Skin of body (tissue), 2 donors: Measurements from ENCODE around the gene SNX19. TPM values are rescaled to one million over a fixed set of nuclear protein-coding genes. Genes with fewer than 3 reads are reported as not detected.
"Not testable (repeated sequence)": the region's sequence is repeated elsewhere in the genome, so short reads cannot be mapped to it uniquely, and the experiment has no call there.

ENCODE experiments used
- DNase-seq: peaks from one replicate; lab custom pipeline; 2025; lab: John Stamatoyannopoulos, UW
- total RNA-seq: library from RNA; depleted of rRNA; stranded (reverse); fragments of >200 nt; gene quantifications from one replicate; pipeline ENCODE4 v1.2.3, GENCODE V29; 2014

Gene SNX19, protein sequence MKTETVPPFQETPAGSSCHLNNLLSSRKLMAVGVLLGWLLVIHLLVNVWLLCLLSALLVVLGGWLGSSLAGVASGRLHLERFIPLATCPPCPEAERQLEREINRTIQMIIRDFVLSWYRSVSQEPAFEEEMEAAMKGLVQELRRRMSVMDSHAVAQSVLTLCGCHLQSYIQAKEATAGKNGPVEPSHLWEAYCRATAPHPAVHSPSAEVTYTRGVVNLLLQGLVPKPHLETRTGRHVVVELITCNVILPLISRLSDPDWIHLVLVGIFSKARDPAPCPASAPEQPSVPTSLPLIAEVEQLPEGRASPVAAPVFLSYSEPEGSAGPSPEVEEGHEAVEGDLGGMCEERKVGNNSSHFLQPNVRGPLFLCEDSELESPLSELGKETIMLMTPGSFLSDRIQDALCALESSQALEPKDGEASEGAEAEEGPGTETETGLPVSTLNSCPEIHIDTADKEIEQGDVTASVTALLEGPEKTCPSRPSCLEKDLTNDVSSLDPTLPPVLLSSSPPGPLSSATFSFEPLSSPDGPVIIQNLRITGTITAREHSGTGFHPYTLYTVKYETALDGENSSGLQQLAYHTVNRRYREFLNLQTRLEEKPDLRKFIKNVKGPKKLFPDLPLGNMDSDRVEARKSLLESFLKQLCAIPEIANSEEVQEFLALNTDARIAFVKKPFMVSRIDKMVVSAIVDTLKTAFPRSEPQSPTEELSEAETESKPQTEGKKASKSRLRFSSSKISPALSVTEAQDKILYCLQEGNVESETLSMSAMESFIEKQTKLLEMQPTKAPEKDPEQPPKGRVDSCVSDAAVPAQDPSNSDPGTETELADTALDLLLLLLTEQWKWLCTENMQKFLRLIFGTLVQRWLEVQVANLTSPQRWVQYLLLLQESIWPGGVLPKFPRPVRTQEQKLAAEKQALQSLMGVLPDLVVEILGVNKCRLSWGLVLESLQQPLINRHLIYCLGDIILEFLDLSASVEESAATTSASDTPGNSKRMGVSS
- total RNA-seq: 32.2 TPM

DNA sequence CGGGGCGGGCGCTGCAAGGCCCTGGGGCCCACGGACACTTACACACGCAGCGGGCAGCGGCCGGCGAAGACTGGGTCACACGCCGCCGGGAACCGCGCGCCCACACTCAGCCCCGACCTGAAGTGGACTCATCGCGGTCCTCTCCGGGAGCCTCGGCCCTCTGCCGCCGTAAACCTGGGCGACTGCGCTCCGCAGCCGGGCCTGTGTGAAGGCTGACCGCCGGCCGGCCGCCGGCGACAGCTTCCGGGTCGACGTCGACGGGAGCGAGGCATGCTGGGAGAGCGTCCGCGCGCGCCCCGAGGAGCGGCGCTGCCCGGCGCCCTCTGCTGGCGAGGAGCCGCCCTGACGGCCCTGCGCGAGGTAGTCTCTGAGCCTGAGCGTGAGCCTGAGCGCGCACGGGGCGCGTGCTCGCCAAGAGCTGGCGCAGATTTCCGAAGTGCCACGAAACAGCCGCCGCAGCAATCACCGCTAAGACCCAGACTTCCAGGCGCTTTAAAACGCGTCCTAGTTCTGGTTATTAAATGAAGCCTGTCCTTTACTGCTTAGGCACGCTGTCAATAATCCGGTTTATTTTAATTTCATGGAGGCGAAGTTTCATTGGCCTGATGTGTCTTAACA, at the start of gene SNX19:
TSS of gene SNX19 (minus strand) at position 242 of the 618 bp plus-strand sequence. CDS start 540 bp downstream, outside the sequence.
- DNase-seq: peak; percentile 86

DNA sequence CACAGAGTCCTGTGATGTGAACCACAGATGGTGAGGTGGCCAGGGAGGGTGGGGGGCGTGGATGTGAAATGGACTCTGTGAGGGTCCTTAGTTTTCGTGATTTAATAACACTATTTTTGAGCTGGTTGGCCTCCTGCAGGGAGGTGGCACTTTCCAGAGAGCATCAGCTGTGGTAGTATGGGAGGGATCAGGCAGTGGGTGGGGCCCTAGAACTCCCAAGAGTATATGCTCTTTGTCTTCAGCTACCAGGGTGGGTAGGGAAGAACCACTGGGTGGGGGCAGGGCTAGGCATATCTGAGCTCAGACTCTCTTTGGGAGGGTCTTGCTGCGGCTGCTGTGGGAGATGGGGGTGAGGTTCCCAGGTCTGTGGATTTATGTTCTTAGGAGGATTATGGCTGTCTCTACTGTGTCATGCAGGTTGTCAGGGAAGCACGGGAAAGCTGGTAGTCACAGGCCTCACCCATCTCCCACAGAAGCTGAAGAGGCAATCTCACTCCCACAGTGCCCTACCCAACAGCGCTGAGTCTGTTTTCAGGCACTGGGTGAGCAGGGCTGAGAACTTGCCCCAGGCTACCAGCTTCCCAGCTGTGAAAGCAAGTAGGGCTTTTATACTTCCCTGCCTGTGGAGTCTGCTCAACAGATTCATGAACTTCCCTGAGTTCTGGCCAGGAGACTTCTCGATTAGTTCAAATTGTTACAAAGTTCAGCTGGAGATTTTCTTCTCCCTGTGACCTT, 47.9 kb upstream of the SNX19 start:
- DNase-seq: no peak

DNA sequence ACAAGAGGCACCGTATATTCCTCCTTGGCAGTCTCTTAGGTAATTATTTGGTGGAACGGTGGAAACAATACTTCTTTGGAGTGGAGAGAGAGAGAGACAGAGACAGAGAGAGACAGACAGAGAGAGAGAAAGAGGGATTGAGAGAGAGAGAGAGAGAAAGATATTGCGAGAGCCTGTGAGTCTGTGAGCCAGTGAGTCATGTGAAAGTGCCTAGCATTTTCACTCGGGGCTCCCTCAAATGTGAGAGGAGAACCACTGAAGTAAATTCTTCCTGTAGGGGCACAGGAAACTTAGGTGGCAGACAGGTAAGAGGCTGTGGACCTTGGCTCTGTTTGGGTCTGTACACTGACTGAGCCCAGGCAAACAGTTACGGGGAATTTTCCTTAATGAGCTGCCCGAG, 31.6 kb upstream of the SNX19 start:
- no peak for DNase-seq

DNA sequence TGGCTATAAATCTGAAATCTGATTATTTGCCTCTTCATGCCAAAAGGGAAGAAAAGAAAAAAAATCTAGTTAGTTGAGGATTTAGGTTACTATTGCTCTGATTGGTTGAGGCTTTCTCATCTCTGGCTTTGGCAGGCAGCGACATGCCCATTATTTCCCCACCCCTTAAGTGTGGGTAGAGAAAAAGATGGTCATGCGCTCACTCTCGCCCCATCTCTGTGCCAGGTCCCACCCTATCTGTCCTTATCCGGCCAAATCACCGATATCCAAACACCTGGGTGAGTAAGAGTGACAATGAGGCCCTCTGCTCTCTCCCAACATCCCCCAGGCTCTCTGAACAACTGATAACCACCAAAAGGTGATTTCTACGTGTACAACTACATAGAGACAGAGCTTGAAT, 31.2 kb upstream of the SNX19 start:
- no peak for DNase-seq

DNA sequence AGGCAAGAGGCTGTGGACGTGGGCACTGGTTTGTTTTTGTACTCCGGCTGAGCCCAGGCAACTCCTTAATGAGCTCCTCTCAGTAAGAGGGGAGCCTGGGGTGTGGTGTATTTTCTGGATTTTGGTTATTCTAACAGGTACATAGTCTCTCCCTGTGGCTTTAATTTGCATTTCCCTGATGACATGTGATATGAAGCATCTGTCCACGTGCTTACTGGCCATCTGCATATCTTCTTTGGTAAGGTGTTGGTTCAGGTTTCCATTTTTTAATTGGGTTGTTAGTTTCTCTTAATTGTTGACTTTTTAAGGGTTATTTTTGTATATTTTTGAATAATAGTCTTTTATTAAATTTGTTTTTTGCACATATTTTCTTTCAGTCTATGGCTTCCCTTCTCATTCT, 30.8 kb upstream of the SNX19 start:
- no peak for DNase-seq

DNA sequence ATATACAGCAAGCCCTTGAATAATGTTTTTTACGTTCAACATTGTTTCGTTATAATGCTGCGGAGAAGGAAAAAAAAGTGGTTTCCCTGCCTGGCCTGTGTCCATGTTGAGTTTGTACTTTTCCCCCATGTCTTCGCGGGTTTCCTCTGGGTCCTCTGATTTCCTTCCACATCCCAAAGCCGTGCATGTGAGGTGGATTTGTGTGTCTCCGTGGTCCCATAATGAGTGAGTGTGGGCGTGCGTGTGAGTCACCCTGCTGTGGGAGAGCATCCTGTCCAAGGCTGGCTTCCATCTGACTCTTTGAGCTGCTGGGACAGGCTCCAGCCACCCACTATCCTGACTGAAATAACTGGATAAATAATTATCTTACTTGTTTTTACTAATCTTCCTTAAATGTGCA, 29.6 kb upstream of the SNX19 start:
- peak; percentile 12 for DNase-seq

DNA sequence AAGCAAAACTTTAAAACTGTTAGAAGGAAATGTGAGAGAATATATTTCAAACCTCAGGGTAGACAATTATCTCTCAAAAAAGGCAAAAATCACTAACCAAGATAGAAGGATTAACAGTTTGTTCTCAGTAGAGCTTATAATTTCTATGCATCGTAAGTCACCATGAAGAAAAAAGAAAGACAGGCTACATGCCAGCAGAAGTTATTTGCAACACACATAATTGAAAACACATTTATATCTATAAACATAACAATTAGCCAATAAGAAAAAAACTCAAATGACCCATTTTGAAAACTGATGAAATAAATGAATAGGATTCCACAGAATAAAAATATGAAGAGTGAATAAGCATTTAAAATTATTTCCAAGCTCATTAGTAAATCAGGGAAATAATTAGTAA, 24.4 kb upstream of the SNX19 start:
- DNase-seq: peak; percentile 41

DNA sequence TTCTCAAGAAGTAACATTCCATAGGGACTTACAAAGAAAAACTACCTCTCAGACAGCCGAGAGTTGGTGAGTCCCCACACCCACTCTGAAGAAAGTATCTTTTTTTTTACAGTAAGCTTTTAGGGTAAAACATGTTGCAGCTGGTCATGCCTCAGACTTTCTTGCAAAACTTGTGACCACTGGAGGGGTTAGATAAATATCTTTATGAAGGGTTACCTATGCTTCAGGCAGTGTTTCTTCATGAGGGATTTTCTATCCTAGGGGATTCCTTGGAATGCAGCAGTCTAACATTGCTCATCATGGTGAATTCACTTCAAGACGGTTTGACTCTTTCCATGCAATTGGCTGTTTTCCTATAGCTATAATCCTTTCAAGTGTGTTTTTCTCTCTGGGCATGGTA, 20.8 kb upstream of the SNX19 start:
- DNase-seq: no peak

DNA sequence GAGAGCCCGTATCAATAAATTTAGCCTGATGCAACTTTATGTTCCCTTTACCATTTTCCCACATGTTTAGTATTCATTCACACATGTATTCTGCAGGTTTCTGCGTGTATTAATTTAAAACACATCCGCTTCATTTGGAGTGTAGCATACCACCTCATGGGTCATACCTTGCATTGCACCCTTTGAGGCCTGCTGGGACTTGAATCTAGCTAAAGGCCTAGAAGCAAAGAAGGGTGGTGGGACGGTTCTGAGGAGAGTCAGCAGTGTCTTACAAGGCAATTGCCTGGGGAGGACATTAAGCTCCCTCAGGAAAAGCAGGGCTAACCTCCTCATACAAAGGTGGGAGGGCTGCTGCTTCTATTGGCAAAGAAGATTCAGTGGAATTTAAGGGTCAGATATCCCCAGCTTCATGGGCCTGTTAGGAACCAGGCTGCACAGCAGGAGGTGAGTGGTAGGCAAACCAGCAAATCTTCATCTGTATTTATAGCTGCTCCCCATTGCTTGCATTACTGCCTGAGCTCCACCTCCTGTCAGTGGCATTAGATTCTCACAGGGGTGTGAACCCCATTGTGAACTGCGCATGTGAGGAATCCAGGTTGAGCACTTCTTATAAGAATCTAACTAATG, 15.9 kb upstream of the SNX19 start:
- no peak for DNase-seq

DNA sequence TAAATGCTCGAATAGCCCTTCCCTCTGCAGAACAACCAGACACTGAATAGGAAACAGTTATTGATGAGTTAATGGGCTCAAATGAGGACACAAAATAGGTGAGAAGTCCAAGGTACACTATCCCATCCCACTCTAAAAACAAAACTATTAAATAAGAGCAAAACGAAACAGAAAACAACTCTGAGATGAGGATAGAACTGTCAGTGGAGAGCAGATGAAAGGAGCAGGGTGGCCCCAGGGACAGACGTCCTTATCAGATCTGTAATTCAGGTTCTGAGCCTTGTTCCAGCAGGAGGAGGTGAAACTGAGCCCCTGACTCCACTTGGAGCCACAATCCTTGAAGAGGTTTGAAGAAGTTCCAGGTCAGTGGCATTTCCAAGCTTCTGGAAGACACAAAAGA, 8.5 kb upstream of the SNX19 start:
- DNase-seq: no peak

DNA sequence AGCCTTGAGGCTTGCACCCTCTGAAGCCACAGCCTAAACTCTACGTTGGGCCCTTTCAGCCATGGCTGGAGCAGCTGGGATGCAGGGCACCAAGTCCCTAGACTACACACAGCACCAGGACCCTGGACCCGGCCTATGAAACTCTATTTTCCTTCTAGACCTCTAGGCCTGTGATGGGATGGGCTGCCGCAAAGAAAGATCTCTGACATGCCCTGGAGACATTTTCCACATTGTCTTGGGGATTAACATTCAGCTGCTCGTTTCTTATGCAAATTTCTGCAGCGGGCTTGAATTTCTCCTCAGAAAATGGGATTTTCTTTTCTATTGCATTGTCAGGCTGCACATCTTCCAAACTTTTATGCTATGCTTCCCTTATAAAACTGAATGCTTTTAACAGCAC, 4.3 kb upstream of the SNX19 start:
- DNase-seq: not testable (repeated sequence)

DNA sequence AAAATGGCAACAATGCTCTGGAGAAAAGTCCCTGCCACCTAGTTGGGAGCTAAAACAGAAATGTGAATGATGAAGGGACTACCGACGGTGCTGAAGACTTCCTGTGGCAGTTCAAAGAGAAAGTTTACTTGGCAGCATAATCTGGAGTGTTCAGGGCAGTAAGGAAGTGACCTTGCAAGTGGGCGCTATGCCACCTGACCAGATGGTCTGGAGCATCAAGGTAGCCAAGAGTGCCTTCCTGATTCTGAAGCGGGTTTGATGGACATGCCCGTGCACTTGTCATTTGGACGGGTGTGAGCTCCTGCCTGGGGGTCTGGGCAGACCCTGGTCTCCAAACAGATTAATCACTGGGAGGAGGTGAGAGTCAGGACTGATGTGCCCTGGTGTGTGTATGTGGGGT, 1.8 kb upstream of the SNX19 start:
- no peak for DNase-seq

DNA sequence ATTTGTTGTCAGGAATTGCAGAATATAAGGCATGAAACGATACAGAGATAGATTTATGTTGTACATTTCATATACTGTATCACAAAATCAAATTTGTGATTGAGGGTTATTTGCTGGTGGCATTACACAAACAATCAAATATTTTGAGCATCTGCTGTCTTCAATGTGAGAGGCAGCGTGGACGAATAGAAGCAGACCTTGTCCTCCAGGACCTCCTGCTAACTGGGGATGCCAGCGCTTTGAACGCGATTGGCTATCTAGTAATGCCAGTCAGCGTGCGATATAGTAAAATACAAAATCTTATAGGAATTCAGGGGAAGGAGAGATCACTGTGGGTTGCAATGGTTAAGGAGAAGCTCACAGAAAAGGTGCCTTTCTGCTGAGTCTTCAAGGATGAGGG, 631 bp upstream of the SNX19 start:
- no peak for DNase-seq

DNA sequence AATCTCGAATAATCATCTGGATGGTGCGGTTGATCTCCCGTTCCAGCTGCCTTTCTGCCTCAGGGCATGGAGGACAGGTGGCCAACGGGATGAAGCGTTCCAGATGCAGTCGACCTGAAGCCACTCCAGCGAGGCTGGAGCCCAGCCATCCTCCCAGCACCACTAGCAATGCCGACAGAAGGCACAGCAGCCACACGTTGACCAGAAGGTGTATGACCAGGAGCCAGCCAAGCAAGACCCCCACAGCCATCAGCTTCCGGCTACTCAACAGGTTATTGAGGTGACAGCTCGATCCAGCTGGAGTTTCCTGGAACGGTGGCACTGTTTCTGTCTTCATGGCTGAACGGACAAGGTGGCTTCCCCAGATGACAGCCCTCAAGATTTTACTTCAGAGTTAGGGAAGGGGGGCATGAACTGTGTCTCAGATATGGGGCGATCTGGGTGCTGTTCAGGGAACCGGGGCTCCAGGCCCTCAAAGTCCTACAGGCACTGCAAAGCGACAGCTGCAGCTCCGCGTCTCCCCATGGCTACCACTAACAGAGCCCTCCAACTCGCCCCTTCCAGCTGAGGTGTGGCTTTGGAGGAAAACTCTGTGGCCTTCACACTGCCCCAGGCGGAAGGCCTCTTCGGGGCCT, 559 bp downstream of the SNX19 start:
- DNase-seq: no peak

DNA sequence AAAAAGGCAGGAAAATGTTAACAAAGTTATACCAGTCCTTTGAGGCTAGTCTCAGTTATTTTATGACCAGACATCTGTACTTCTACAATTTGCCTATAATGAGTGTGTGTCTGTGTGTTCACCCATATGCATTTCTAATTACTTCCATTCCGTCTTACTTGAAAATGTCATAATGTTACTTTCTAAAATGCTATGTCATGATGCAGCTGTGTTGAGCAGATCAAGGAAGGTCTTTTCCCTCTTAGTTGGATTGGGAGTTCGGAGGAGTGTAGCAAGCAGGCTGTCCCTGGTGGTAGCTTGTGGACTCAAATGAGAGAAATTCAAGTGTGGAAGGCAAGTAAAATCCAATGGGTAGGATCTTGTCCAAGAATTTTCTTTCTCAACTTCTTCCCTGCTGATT, 3.0 kb downstream of the SNX19 start:
- no peak for DNase-seq

DNA sequence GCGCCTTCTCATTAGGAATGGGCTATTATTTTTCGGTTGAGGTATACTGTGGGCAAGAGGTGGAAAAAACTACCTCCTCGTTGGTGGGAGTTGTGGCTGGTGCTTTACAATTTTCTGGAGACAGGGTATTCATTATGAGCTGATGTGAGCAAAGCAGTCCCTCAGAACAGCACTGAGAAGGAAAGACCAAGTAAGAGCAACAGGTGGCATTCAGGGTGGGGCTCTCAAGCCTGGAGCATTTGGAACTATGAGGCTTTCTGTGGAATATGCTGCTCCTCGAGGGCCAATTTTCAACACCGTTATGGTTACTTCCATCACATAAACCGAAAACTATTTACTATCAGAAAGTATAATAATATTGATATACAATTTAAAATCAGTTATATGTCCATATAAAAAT, 3.7 kb downstream of the SNX19 start:
- no peak for DNase-seq

DNA sequence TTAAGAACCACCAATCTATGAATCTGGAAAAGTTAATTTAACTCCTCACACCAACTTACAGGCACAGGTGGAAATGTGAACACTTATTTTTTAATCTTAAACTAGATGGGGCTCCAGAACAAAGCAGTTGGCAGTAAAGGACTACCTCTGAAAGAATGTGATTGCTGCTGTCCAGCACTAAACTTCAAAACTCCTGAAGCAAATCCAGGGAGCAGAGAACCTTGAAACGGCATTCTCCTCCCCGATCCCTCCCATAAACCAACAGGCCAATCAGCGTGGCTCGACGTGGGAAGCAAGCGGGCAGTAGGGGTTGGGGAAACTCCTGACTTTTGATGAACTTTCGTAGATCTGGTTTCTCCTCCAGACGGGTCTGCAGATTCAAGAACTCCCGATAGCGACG, 5.0 kb downstream of the SNX19 start:
- no peak for DNase-seq

DNA sequence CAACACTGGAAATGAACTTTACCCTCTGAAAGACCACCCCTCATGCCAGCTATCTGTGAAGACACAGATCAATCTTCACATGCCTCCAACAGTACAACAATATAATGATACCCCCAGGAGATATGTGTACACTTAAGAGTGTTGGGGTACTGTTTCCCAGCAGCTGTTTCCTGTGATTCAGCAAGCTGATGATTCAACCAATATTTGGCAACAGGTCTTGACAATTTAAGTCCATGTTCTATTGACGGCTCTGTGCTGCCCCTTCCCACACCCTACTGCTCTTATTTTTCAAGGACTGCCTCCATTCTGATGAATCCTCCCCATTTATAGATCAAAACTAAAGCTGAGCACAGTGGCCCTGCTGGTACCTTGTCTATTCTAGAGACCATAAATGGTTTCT, 6.6 kb downstream of the SNX19 start:
- no peak for DNase-seq

DNA sequence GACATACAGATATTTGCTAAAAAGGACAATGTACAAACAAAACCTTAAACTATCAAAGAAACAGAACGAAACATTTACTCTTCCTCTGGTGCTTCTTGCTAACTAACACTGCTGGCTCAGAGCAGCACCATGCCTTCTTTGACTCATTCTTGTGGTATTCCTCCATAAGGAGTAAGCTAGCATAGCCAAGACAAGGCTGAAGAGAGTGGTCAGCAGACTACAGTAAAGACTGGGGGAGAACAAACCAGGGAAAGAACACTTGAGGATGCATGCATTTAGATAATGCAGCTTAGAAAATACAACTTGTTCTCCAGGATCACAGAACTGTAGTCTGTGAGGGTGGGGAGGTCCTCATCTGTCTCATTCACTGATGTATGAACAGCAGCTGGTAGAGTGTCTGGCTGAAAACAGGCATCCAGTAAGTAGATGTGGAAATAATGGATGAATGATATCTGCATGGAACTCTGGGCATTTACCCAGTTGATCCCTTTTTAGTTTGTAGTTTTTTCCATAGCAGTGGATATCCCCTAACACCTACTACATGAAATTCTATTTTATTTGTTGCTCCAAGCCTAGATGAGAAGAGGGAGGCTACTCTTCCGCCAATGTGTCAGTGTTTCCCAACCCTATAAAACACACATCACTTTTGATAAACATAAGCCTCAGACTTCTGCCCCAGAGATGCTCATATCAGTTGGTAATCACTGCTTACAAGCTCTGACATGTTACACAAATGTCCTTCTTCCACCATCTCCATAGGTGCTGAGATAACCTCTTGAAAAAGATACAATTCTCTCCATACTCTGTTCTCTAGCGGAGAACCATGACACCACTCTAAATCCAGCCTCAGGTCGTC, 7.3 kb downstream of the SNX19 start:
- DNase-seq: no peak
